Measurements from ENCODE around the gene PIK3R5. TPM values are rescaled to one million over a fixed set of nuclear protein-coding genes. Genes with fewer than 3 reads are reported as not detected.

Gene PIK3R5
- total RNA-seq, 4 donors from 2014 or later = 3.6 to 12.0 (median 8.2) TPM

- no peak for TF ChIP-seq CTCF (IDR thresholded peaks at IDR 0.05)
- TF ChIP-seq POLR2A (IDR thresholded peaks at IDR 0.05) = no peak
- no peak for DNase-seq (ENCODE audit: low spot score in 2 of 2)
- intact Hi-C loops (cut with DNase I; ENCODE audit: low total_unique reads) = no loop called here
- WGBS, 2 donors = 58 to 65% methylated on average over 6 of the region's 6 CpGs
- H3K4me3 ChIP-seq (ENCODE audit: low read depth, poor library complexity, severe bottlenecking) = no peak overlapping the region
Measured at GRCh38 chr17:8892338-8892690, 73.2 kb downstream of the PIK3R5 start.

GRCh38 chr17:8890671-8891070 is 74.8 kb downstream of the PIK3R5 start:
- no peak overlapping the region for H3K4me3 ChIP-seq (ENCODE audit: low read depth, poor library complexity, severe bottlenecking)
- TF ChIP-seq POLR2A (IDR thresholded peaks at IDR 0.05) (no peak), CTCF (IDR thresholded peaks at IDR 0.05) (no peak)
- DNase-seq (ENCODE audit: low spot score in 2 of 2) = no peak
- intact Hi-C loops (cut with DNase I; ENCODE audit: low total_unique reads) = no loop called here
- WGBS, 2 donors = 89% methylated on average over 12 of the region's 12 CpGs

GRCh38 chr17:8889458-8890210 is 75.9 kb downstream of the PIK3R5 start:
- 95 to 97% methylated on average over 14 of the region's 14 CpGs for WGBS, 2 donors
- no peak for DNase-seq (ENCODE audit: low spot score in 2 of 2)
- TF ChIP-seq CTCF (IDR thresholded peaks at IDR 0.05) = no peak
- no peak for TF ChIP-seq POLR2A (IDR thresholded peaks at IDR 0.05)
- no peak overlapping the region for H3K4me3 ChIP-seq (ENCODE audit: low read depth, poor library complexity, severe bottlenecking)
- intact Hi-C loops (cut with DNase I; ENCODE audit: low total_unique reads) = no loop called here

GRCh38 chr17:8888704-8889302 is 76.7 kb downstream of the PIK3R5 start:
- DNase-seq (ENCODE audit: low spot score in 2 of 2) = no peak
- intact Hi-C loops (cut with DNase I; ENCODE audit: low total_unique reads) = no loop called here
- H3K4me3 ChIP-seq (ENCODE audit: low read depth, poor library complexity, severe bottlenecking) = no peak overlapping the region
- WGBS, 2 donors = 60 to 84% methylated on average over 8 of the region's 8 CpGs
- TF ChIP-seq CTCF (IDR thresholded peaks at IDR 0.05) (no peak), POLR2A (IDR thresholded peaks at IDR 0.05) (no peak)

- no peak overlapping the region for H3K4me3 ChIP-seq (ENCODE audit: low read depth, poor library complexity, severe bottlenecking)
- no peak for TF ChIP-seq POLR2A (IDR thresholded peaks at IDR 0.05)
- no peak for TF ChIP-seq CTCF (IDR thresholded peaks at IDR 0.05)
- DNase-seq (ENCODE audit: low spot score in 2 of 2) = no peak
- intact Hi-C loops (cut with DNase I; ENCODE audit: low total_unique reads) = no loop called here
- 76 to 78% methylated on average over 36 to 39 of the region's 39 CpGs for WGBS, 2 donors
Measured at GRCh38 chr17:8887834-8888703, 77.4 kb downstream of the PIK3R5 start.

Data from lower leg skin (tissue), 4 donors.